HK-2 (cell line): ENCODE measurements around the gene HIP1R.
A peak's percentile ranks its signal among the peaks of the same experiment; 100 is the strongest.
"Not testable (repeated sequence)": the region's sequence is repeated elsewhere in the genome, so short reads cannot be mapped to it uniquely, and the experiment has no call there.

Experiments
- DNase-seq: peaks from one replicate; pipeline ENCODE4 v3.0.0-alpha.2; 2018; ENCODE audit not compliant: unreplicated experiment

HIP1R gene

GRCh38 chr12:122893208-122894153 is 58.2 kb downstream of the HIP1R start:
- DNase-seq = no peak

- DNase-seq = peak; percentile 24
Measured at GRCh38 chr12:122894193-122895121, 59.2 kb downstream of the HIP1R start.

GRCh38 chr12:122895320-122895703 is 60.1 kb downstream of the HIP1R start:
- no peak for DNase-seq

- DNase-seq = peak; percentile 86
Measured at GRCh38 chr12:122895704-122896636, 60.7 kb downstream of the HIP1R start, which contains the start of gene VPS37B. Gene VPS37B (minus strand): TSS chr12:122896124. CDS start chr12:122896062, 62 bp downstream.

- DNase-seq = no peak
Measured at GRCh38 chr12:122896662-122897061, 61.4 kb downstream of the HIP1R start.

GRCh38 chr12:122899887-122900286 is 64.6 kb downstream of the HIP1R start:
- no peak for DNase-seq

GRCh38 chr12:122902854-122903692 is 67.8 kb downstream of the HIP1R start:
- no peak for DNase-seq

- DNase-seq = no peak
Measured at GRCh38 chr12:122903693-122904034, 68.4 kb downstream of the HIP1R start.

- not testable (repeated sequence) for DNase-seq
Measured at GRCh38 chr12:122905258-122905657, 70.0 kb downstream of the HIP1R start.

GRCh38 chr12:122908915-122909314 is 73.7 kb downstream of the HIP1R start:
- DNase-seq = no peak

- DNase-seq = no peak
Measured at GRCh38 chr12:122909442-122910288, 74.4 kb downstream of the HIP1R start.
